ENCODE data around the gene SLC35B1.

DNA sequence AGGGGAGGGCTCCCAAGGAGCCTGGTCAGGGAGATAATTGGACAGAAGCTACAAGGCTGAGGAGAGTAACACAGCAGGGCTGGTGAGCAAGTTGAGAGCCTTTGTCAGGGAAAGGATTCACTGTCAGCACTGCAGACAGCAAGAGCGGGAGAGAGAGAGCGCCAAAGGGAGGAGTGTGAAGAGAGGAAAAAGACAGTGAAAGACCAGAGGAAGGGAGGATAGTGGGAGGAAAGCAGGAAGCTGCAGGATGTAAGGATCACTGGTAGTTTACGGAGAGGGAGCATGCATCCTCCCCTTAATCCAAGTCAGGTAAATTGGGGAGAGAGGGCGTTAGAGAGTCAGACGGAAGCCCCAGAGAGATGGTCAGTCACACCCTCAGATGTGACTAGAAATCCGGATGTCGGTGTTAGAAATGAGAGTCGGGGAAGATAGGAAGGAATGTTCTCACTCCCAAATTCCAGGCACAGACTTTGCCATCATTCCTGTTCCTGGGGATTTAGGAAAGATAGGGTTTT, 16.0 kb downstream of the SLC35B1 start:
- TF ChIP-seq, protein P1, sequence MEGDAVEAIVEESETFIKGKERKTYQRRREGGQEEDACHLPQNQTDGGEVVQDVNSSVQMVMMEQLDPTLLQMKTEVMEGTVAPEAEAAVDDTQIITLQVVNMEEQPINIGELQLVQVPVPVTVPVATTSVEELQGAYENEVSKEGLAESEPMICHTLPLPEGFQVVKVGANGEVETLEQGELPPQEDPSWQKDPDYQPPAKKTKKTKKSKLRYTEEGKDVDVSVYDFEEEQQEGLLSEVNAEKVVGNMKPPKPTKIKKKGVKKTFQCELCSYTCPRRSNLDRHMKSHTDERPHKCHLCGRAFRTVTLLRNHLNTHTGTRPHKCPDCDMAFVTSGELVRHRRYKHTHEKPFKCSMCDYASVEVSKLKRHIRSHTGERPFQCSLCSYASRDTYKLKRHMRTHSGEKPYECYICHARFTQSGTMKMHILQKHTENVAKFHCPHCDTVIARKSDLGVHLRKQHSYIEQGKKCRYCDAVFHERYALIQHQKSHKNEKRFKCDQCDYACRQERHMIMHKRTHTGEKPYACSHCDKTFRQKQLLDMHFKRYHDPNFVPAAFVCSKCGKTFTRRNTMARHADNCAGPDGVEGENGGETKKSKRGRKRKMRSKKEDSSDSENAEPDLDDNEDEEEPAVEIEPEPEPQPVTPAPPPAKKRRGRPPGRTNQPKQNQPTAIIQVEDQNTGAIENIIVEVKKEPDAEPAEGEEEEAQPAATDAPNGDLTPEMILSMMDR (IDR thresholded peaks at IDR 0.05; ENCODE audit: low read depth, low read length, poor library complexity, severe bottlenecking), result no peak
- no peak for TF ChIP-seq EZH2phosphoT487 (IDR thresholded peaks at IDR 0.05; ENCODE audit: borderline replicate concordance, low read length)
